GM19455 (cell line): ENCODE data around the gene GJC1.

Experiments
- ATAC-seq: cut with Tn5 transposase; IDR thresholded peaks from one replicate; pipeline ENCODE4 v1.9.1; 2021; ENCODE audit not compliant: unreplicated experiment

The GJC1 gene

GRCh38 chr17:44804302-44805089 is 25.6 kb downstream of the GJC1 start:
- ATAC-seq = no peak

- ATAC-seq = no peak
These were observed 28.2 kb downstream of the GJC1 start for GRCh38 chr17:44801880-44802279.

- no peak for ATAC-seq
These were observed 31.7 kb downstream of the GJC1 start for GRCh38 chr17:44798356-44798755.

GRCh38 chr17:44797802-44798201 is 32.3 kb downstream of the GJC1 start:
- no peak for ATAC-seq

- ATAC-seq = no peak
These were observed 33.4 kb downstream of the GJC1 start for GRCh38 chr17:44796731-44797130.

GRCh38 chr17:44795928-44796327 is 34.2 kb downstream of the GJC1 start:
- ATAC-seq = no peak

- ATAC-seq = no peak
These were observed 34.7 kb downstream of the GJC1 start for GRCh38 chr17:44795421-44795820.

GRCh38 chr17:44794851-44795413 is 35.2 kb downstream of the GJC1 start:
- no peak for ATAC-seq

- no peak for ATAC-seq
These were observed 35.9 kb downstream of the GJC1 start for GRCh38 chr17:44793885-44794842.

- ATAC-seq = no peak
These were observed 37.8 kb downstream of the GJC1 start for GRCh38 chr17:44792276-44792675.

- no peak for ATAC-seq
These were observed 41.9 kb downstream of the GJC1 start for GRCh38 chr17:44788139-44788538.

- no peak for ATAC-seq
These were observed 42.7 kb downstream of the GJC1 start for GRCh38 chr17:44787271-44787940.

GRCh38 chr17:44786551-44787081 is 43.5 kb downstream of the GJC1 start:
- no peak for ATAC-seq

GRCh38 chr17:44785921-44786320 is 44.2 kb downstream of the GJC1 start:
- ATAC-seq = no peak

GRCh38 chr17:44782326-44782850 is 47.7 kb downstream of the GJC1 start:
- no peak for ATAC-seq

- ATAC-seq = no peak
These were observed 48.3 kb downstream of the GJC1 start for GRCh38 chr17:44781551-44782325.

- ATAC-seq = no peak
These were observed 49.1 kb downstream of the GJC1 start for GRCh38 chr17:44780845-44781480.

- ATAC-seq = no peak
These were observed 49.9 kb downstream of the GJC1 start for GRCh38 chr17:44780161-44780560.
